ENCODE data around the gene OPN5.

OPN5 gene

DNA sequence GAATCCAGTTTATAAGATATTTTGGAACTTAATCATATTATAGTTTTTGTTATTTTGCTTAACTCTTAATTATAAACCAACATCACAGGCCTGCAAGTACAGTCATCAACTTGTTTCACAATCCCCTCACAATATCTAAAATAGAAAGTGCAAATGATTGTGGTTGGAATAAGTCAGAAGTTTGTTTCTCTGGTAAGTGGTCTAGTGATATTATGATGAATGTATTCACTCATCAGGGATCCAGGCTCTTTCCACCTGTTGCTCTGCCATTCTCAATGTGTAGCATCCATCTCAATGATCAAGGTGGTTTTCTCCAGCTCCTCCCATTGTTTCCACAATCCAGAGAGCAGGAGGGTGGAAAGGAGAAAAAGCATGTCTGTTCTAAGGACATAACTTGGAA lies 54.2 kb downstream of the OPN5 start:
- DNase-seq (ENCODE audit: extremely low spot score): no peak
- POLR2A ChIA-PET: no interaction called here
- TF ChIP-seq BHLHE40 (IDR thresholded peaks at IDR 0.05; ENCODE audit: borderline replicate concordance) (no peak), ZNF384 (IDR thresholded peaks at IDR 0.05) (no peak), TARDBP (IDR thresholded peaks at IDR 0.05) (no peak), HDGF (IDR thresholded peaks at IDR 0.05; ENCODE audit: borderline replicate concordance) (no peak), ARNT (IDR thresholded peaks at IDR 0.05) (no peak)
- TF ChIP-seq, protein P1, sequence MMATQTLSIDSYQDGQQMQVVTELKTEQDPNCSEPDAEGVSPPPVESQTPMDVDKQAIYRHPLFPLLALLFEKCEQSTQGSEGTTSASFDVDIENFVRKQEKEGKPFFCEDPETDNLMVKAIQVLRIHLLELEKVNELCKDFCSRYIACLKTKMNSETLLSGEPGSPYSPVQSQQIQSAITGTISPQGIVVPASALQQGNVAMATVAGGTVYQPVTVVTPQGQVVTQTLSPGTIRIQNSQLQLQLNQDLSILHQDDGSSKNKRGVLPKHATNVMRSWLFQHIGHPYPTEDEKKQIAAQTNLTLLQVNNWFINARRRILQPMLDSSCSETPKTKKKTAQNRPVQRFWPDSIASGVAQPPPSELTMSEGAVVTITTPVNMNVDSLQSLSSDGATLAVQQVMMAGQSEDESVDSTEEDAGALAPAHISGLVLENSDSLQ (IDR thresholded peaks at IDR 0.05): no peak
- CTCF ChIA-PET: no interaction called here

- CTCF ChIA-PET: no interaction called here
- TF ChIP-seq BHLHE40 (IDR thresholded peaks at IDR 0.05; ENCODE audit: borderline replicate concordance): no peak
- TF ChIP-seq ELF4 (IDR thresholded peaks at IDR 0.05): no peak
- TF ChIP-seq CTBP1 (IDR thresholded peaks at IDR 0.05; ENCODE audit: borderline replicate concordance): no peak
- TF ChIP-seq FOXA1 (IDR thresholded peaks at IDR 0.05): no peak
- no peak for TF ChIP-seq FOXM1 (IDR thresholded peaks at IDR 0.05; ENCODE audit: borderline replicate concordance)
- TF ChIP-seq, protein P1 (IDR thresholded peaks at IDR 0.05): no peak
- TF ChIP-seq SUZ12 (IDR thresholded peaks at IDR 0.05): no peak
- TF ChIP-seq L3MBTL2 (conservative IDR thresholded peaks at IDR 0.05): no peak
- DNase-seq (ENCODE audit: extremely low spot score): no peak
- POLR2A ChIA-PET: no interaction called here
These were observed 54.8 kb downstream of the OPN5 start for GRCh38 chr6:47836639-47837038.

GRCh38 chr6:47839645-47840044 lies 57.8 kb downstream of the OPN5 start:
- TF ChIP-seq ARNT (IDR thresholded peaks at IDR 0.05) (no peak), NFRKB (IDR thresholded peaks at IDR 0.05) (no peak), SUZ12 (IDR thresholded peaks at IDR 0.05) (no peak), FOXA1 (IDR thresholded peaks at IDR 0.05) (no peak), SP1 (IDR thresholded peaks at IDR 0.05) (no peak), TARDBP (IDR thresholded peaks at IDR 0.05) (no peak), CTBP1 (IDR thresholded peaks at IDR 0.05; ENCODE audit: borderline replicate concordance) (no peak)
- ChIA-PET POLR2A (no interaction called here), CTCF (no interaction called here)
- no peak for DNase-seq (ENCODE audit: extremely low spot score)

- TF ChIP-seq HDGF (IDR thresholded peaks at IDR 0.05; ENCODE audit: borderline replicate concordance): no peak
- no peak for TF ChIP-seq ZNF384 (IDR thresholded peaks at IDR 0.05)
- TF ChIP-seq SP1 (IDR thresholded peaks at IDR 0.05): no peak
- no peak for TF ChIP-seq LEF1 (IDR thresholded peaks at IDR 0.05; ENCODE audit: borderline replicate concordance)
- TF ChIP-seq BHLHE40 (IDR thresholded peaks at IDR 0.05; ENCODE audit: borderline replicate concordance): no peak
- TF ChIP-seq FOXM1 (IDR thresholded peaks at IDR 0.05; ENCODE audit: borderline replicate concordance): no peak
- no peak for TF ChIP-seq TARDBP (IDR thresholded peaks at IDR 0.05)
- TF ChIP-seq FOXA1 (IDR thresholded peaks at IDR 0.05): no peak
- no peak for TF ChIP-seq CTBP1 (IDR thresholded peaks at IDR 0.05; ENCODE audit: borderline replicate concordance)
- TF ChIP-seq, protein P1 (IDR thresholded peaks at IDR 0.05): no peak
- TF ChIP-seq SUZ12 (IDR thresholded peaks at IDR 0.05): no peak
- TF ChIP-seq NFRKB (IDR thresholded peaks at IDR 0.05): no peak
- no peak for TF ChIP-seq ARNT (IDR thresholded peaks at IDR 0.05)
- TF ChIP-seq L3MBTL2 (conservative IDR thresholded peaks at IDR 0.05): no peak
- TF ChIP-seq FOXK2 (IDR thresholded peaks at IDR 0.05): no peak
- no peak for TF ChIP-seq ELF4 (IDR thresholded peaks at IDR 0.05)
- no peak for DNase-seq (ENCODE audit: extremely low spot score)
- ChIA-PET CTCF (no interaction called here), POLR2A (no interaction called here)
These were observed 63.0 kb downstream of the OPN5 start for GRCh38 chr6:47844881-47845280.

- no peak for DNase-seq (ENCODE audit: extremely low spot score)
- CTCF ChIA-PET: no interaction called here
- POLR2A ChIA-PET: no interaction called here
- TF ChIP-seq FOXM1 (IDR thresholded peaks at IDR 0.05; ENCODE audit: borderline replicate concordance) (no peak), SP1 (IDR thresholded peaks at IDR 0.05) (no peak), CTBP1 (IDR thresholded peaks at IDR 0.05; ENCODE audit: borderline replicate concordance) (no peak)
These were observed 64.9 kb downstream of the OPN5 start for GRCh38 chr6:47846752-47847151.

DNA sequence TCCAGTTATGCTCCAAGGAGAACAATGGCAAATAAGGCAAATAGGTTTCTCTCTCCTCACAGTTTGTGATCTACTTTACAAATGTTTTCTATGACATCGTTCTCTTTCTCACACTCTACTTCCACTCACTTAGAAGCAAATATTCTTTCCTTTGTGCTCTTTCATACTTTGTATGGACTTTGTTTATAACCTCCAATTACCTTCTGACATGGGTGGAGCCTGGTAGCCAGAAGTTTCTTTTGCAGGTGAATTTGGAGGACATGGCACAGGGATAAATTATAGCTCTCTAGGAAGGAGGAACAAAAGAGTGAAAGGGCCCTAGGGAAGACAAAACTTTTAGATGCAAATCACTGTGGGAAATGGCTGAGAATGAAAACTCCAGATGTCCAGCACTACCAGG lies 69.3 kb downstream of the OPN5 start:
- ChIA-PET POLR2A (no interaction called here), CTCF (no interaction called here)
- TF ChIP-seq NFRKB (IDR thresholded peaks at IDR 0.05) (no peak), FOXK2 (IDR thresholded peaks at IDR 0.05) (no peak), HDGF (IDR thresholded peaks at IDR 0.05; ENCODE audit: borderline replicate concordance) (no peak), ZNF384 (IDR thresholded peaks at IDR 0.05) (no peak), CTBP1 (IDR thresholded peaks at IDR 0.05; ENCODE audit: borderline replicate concordance) (no peak), BHLHE40 (IDR thresholded peaks at IDR 0.05; ENCODE audit: borderline replicate concordance) (no peak), TARDBP (IDR thresholded peaks at IDR 0.05) (no peak), SUZ12 (IDR thresholded peaks at IDR 0.05) (no peak), FOXA1 (IDR thresholded peaks at IDR 0.05) (no peak)
- DNase-seq (ENCODE audit: extremely low spot score): no peak

DNA sequence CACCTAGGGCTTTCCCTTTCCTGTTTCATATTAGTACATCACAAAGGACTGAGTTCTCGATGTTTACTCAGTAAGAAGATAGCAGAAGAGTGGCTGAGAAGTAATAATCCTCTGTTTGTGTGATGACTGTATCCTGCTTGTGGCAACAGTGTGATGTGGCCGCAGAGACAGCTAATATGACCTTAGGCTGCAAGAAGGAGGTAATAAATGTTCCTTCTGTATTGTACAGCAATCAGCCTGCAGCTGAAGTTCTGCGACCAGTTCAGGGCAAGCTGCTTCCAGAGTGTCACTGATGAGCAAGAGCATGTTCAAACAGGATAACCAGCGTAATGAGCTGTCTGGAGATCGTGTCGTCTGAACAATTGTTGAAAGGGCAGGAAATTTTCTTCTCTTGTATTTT lies 70.9 kb downstream of the OPN5 start:
- no peak for DNase-seq (ENCODE audit: extremely low spot score)
- CTCF ChIA-PET: no interaction called here
- POLR2A ChIA-PET: no interaction called here
- no peak for TF ChIP-seq SUZ12 (IDR thresholded peaks at IDR 0.05)
- TF ChIP-seq CTBP1 (IDR thresholded peaks at IDR 0.05; ENCODE audit: borderline replicate concordance): no peak
- TF ChIP-seq ELF4 (IDR thresholded peaks at IDR 0.05): no peak
- TF ChIP-seq L3MBTL2 (conservative IDR thresholded peaks at IDR 0.05): no peak
- TF ChIP-seq SP1 (IDR thresholded peaks at IDR 0.05): no peak
- no peak for TF ChIP-seq ARNT (IDR thresholded peaks at IDR 0.05)
- no peak for TF ChIP-seq BHLHE40 (IDR thresholded peaks at IDR 0.05; ENCODE audit: borderline replicate concordance)
- no peak for TF ChIP-seq NFRKB (IDR thresholded peaks at IDR 0.05)
- TF ChIP-seq ZNF384 (IDR thresholded peaks at IDR 0.05): no peak
- no peak for TF ChIP-seq FOXK2 (IDR thresholded peaks at IDR 0.05)
- no peak for TF ChIP-seq HDGF (IDR thresholded peaks at IDR 0.05; ENCODE audit: borderline replicate concordance)
- no peak for TF ChIP-seq TARDBP (IDR thresholded peaks at IDR 0.05)
- TF ChIP-seq, protein P1 (IDR thresholded peaks at IDR 0.05): no peak
- no peak for TF ChIP-seq LEF1 (IDR thresholded peaks at IDR 0.05; ENCODE audit: borderline replicate concordance)
- no peak for TF ChIP-seq FOXM1 (IDR thresholded peaks at IDR 0.05; ENCODE audit: borderline replicate concordance)

Data from HEK293T (cell line).